Measurements from ENCODE around the gene NIPSNAP2.

DNA sequence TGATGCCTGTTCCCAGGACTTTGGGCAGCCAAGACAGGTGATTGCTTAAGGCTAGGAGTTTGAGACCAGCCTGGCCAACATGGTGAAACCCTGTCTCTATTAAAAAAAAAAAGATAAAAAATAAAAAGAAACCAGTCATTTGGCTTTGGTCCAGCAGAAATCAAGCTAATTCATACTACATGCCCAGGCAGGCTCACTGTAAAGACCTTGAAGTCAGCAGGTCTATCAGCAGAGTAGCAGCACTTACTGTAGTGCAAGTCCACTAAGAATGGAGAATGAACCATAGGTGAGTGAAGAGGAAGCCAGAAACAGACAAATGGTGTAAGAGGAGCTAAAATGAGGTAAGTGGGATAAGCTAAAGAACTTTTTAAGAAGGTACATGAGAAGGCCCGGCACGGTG lies 62.2 kb downstream of the NIPSNAP2 start:
- TF ChIP-seq POLR2A (IDR thresholded peaks at IDR 0.05): no peak
- TF ChIP-seq POLR2AphosphoS5 (IDR thresholded peaks at IDR 0.05): no peak
- TF ChIP-seq, protein P1, sequence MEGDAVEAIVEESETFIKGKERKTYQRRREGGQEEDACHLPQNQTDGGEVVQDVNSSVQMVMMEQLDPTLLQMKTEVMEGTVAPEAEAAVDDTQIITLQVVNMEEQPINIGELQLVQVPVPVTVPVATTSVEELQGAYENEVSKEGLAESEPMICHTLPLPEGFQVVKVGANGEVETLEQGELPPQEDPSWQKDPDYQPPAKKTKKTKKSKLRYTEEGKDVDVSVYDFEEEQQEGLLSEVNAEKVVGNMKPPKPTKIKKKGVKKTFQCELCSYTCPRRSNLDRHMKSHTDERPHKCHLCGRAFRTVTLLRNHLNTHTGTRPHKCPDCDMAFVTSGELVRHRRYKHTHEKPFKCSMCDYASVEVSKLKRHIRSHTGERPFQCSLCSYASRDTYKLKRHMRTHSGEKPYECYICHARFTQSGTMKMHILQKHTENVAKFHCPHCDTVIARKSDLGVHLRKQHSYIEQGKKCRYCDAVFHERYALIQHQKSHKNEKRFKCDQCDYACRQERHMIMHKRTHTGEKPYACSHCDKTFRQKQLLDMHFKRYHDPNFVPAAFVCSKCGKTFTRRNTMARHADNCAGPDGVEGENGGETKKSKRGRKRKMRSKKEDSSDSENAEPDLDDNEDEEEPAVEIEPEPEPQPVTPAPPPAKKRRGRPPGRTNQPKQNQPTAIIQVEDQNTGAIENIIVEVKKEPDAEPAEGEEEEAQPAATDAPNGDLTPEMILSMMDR (IDR thresholded peaks at IDR 0.05): no peak
- no peak for TF ChIP-seq EP300 (IDR thresholded peaks at IDR 0.05)

Data from stomach (tissue), 4 donors.